Astrocyte (in vitro differentiated cells and primary cell): ENCODE results near the gene RENBP. TPM values are rescaled to one million over a fixed set of nuclear protein-coding genes. Genes with fewer than 3 reads are reported as not detected.

Source experiments
- DNase-seq: peaks from one replicate; pipeline ENCODE4 v3.0.0-alpha.2; 2010; ENCODE audit warnings: low read depth
- FAIRE-seq: peaks from 2 replicates; lab custom pipeline; 2011; peaks lifted over from hg19 to GRCh38; lab: Jason Lieb, UNC
- H2AFZ ChIP-seq: 2 replicates; pipeline ENCODE4 v1.6.0; 2012; ENCODE audit warnings: low read depth, low read length, inconsistent platforms
- H3K27ac ChIP-seq: 2 replicates; pipeline ENCODE4 v1.5.1; 2011; ENCODE audit warnings: low read depth, low read length, inconsistent platforms
- H3K27me3 ChIP-seq: 2 replicates; pipeline ENCODE4 v1.6.0; 2011; ENCODE audit warnings: low read length, inconsistent platforms; ENCODE audit not compliant: insufficient read depth
- H3K36me3 ChIP-seq: 2 replicates; pipeline ENCODE4 v1.5.1; 2011; ENCODE audit warnings: low read length, inconsistent platforms; ENCODE audit not compliant: insufficient read depth
- H3K4me1 ChIP-seq: 2 replicates; pipeline ENCODE4 v1.5.1; 2011; ENCODE audit warnings: low read length, inconsistent platforms; ENCODE audit not compliant: insufficient read depth
- H3K4me2 ChIP-seq: 2 replicates; pipeline ENCODE4 v1.6.0; 2012; ENCODE audit warnings: low read length, inconsistent platforms
- H3K4me3 ChIP-seq: 2 replicates; pipeline ENCODE4 v1.5.1; 2011; ENCODE audit warnings: low read depth, mild to moderate bottlenecking, low read length, inconsistent platforms; ENCODE audit not compliant: insufficient read depth
- H3K79me2 ChIP-seq: 2 replicates; pipeline ENCODE4 v1.6.0; 2012; ENCODE audit warnings: mild to moderate bottlenecking, low read length, inconsistent platforms; ENCODE audit not compliant: insufficient read depth
- H3K9ac ChIP-seq: 2 replicates; pipeline ENCODE4 v1.6.0; 2012; ENCODE audit warnings: mild to moderate bottlenecking, low read length, inconsistent platforms
- H3K9me3 ChIP-seq: 2 replicates; pipeline ENCODE4 v1.5.1; 2012; ENCODE audit warnings: low read depth, mild to moderate bottlenecking, low read length, inconsistent platforms; ENCODE audit not compliant: insufficient read depth
- H4K20me1 ChIP-seq: 2 replicates; pipeline ENCODE4 v1.6.0; 2012; ENCODE audit warnings: low read length, inconsistent platforms; ENCODE audit not compliant: insufficient read depth
- H3K27ac Mint-ChIP-seq: one replicate; pipeline ENCODE4 v1.8.0; 2021; ENCODE audit warnings: mild to moderate bottlenecking, mixed read lengths; ENCODE audit not compliant: unreplicated experiment
- H3K27me3 Mint-ChIP-seq: one replicate; pipeline ENCODE4 v1.8.0; 2021; ENCODE audit warnings: low read depth, mixed read lengths; ENCODE audit not compliant: unreplicated experiment
- H3K36me3 Mint-ChIP-seq: one replicate; pipeline ENCODE4 v1.8.0; 2021; ENCODE audit warnings: low read depth, mixed read lengths; ENCODE audit not compliant: unreplicated experiment
- H3K4me1 Mint-ChIP-seq: one replicate; pipeline ENCODE4 v1.8.0; 2021; ENCODE audit warnings: low read depth, mixed read lengths; ENCODE audit not compliant: unreplicated experiment
- H3K4me3 Mint-ChIP-seq: one replicate; pipeline ENCODE4 v1.8.0; 2021; ENCODE audit warnings: mild to moderate bottlenecking, moderate library complexity, mixed read lengths; ENCODE audit not compliant: unreplicated experiment
- H3K9me3 Mint-ChIP-seq: one replicate; pipeline ENCODE4 v1.8.0; 2021; ENCODE audit warnings: mild to moderate bottlenecking, mixed read lengths; ENCODE audit not compliant: unreplicated experiment
- EZH2 ChIP-seq: IDR thresholded peaks from 2 replicates; pipeline ENCODE4 v1.6.1; 2012; ENCODE audit warnings: mild to moderate bottlenecking, low read length, inconsistent platforms; ENCODE audit not compliant: insufficient read depth
- total RNA-seq: library from RNA; stranded (reverse); gene quantifications from 2 replicates; pipeline ENCODE4 v1.2.1, GENCODE V29; 2021
- TF ChIP-seq, protein P1 (sequence below): IDR thresholded peaks from 2 replicates; pipeline ENCODE4 v1.5.1; 2011; ENCODE audit warnings: low read depth, mild to moderate bottlenecking, inconsistent platforms, low read length, moderate library complexity; ENCODE audit not compliant: insufficient read depth

The RENBP gene
- total RNA-seq, 1 donor from 2014 or later, result 2.2 TPM

DNA sequence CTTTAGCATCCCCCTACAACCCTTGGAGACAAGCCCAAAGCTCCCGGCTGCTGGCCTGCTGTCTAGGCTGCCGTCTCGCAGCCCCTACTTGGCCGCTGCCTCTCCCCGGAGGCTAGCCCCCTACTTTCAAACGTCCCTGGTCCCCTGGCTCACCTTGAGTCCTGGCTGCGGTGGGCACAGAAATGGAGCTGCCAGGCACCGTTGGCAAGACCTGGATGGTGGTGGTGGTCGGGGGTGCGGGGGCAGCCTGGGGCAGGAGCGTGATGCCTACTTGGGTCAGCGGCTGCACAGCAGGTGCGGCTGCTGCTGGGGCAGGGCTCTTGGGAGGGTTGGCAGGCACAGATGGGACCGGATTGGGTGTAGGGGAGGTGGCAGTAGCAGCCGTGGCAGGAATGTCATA, 15.2 kb upstream of the RENBP start:
- H3K79me2 ChIP-seq, result peaks cover 41% of the 10 kb centered on the region
- no peaks in the 10 kb centered on the region for H3K9me3 ChIP-seq
- no peak overlapping the region for H3K9ac ChIP-seq
- Mint-ChIP-seq H3K36me3 (peaks cover 7% of the 10 kb centered on the region), H3K9me3 (no peaks in the 10 kb centered on the region), H3K27ac (no peak overlapping the region), H3K27me3 (no peaks in the 10 kb centered on the region), H3K4me1 (no peaks in the 10 kb centered on the region), H3K4me3 (no peak overlapping the region)
- H3K27me3 ChIP-seq, result no peaks in the 10 kb centered on the region
- no peak overlapping the region for H3K27ac ChIP-seq
- H3K4me1 ChIP-seq, result no peaks in the 10 kb centered on the region
- FAIRE-seq (no peak), DNase-seq (no peak)
- no peak overlapping the region for H2AFZ ChIP-seq
- peaks cover 5% of the 10 kb centered on the region for H3K36me3 ChIP-seq
- no peak overlapping the region for H3K4me3 ChIP-seq
- no peak overlapping the region for H3K4me2 ChIP-seq
- H4K20me1 ChIP-seq, result peaks cover 38% of the 10 kb centered on the region
- TF ChIP-seq, protein P1, sequence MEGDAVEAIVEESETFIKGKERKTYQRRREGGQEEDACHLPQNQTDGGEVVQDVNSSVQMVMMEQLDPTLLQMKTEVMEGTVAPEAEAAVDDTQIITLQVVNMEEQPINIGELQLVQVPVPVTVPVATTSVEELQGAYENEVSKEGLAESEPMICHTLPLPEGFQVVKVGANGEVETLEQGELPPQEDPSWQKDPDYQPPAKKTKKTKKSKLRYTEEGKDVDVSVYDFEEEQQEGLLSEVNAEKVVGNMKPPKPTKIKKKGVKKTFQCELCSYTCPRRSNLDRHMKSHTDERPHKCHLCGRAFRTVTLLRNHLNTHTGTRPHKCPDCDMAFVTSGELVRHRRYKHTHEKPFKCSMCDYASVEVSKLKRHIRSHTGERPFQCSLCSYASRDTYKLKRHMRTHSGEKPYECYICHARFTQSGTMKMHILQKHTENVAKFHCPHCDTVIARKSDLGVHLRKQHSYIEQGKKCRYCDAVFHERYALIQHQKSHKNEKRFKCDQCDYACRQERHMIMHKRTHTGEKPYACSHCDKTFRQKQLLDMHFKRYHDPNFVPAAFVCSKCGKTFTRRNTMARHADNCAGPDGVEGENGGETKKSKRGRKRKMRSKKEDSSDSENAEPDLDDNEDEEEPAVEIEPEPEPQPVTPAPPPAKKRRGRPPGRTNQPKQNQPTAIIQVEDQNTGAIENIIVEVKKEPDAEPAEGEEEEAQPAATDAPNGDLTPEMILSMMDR, result no peak
- no peak for TF ChIP-seq EZH2

DNA sequence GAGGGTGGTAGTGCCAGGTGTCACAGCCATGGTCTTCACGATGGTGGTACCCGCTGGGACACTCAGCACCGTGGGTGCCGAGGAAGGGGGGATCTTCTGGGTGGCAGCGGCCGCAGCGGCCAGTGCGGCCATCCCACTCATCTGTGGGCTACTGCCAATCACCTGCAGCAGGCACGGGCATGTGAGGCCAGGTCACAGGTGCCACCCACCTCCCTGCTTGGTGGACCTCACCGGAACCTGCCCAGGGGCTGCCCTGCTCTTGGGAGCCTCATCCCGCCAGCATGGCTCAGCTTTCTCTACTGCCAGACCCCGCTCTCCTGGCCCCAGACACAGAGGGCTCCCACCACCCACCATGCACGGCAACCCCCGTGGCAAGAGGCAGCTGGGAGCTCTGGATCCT, 14.2 kb upstream of the RENBP start:
- Histone ChIP-seq H3K36me3 (peaks cover 5% of the 10 kb centered on the region), H3K4me2 (no peak overlapping the region), H3K27ac (no peak overlapping the region), H3K9me3 (no peaks in the 10 kb centered on the region), H3K4me3 (no peak overlapping the region), H3K79me2 (peaks cover 30% of the 10 kb centered on the region), H2AFZ (no peak overlapping the region), H3K4me1 (no peaks in the 10 kb centered on the region), H3K9ac (no peak overlapping the region), H3K27me3 (no peaks in the 10 kb centered on the region), H4K20me1 (peaks cover 28% of the 10 kb centered on the region)
- no peaks in the 10 kb centered on the region for H3K9me3 Mint-ChIP-seq
- H3K27me3 Mint-ChIP-seq, result no peaks in the 10 kb centered on the region
- H3K36me3 Mint-ChIP-seq, result peaks cover 7% of the 10 kb centered on the region
- no peak for TF ChIP-seq EZH2
- TF ChIP-seq, protein P1, result no peak
- no peak overlapping the region for H3K4me3 Mint-ChIP-seq
- DNase-seq (no peak), FAIRE-seq (no peak)
- no peak overlapping the region for H3K27ac Mint-ChIP-seq
- H3K4me1 Mint-ChIP-seq, result no peaks in the 10 kb centered on the region

DNA sequence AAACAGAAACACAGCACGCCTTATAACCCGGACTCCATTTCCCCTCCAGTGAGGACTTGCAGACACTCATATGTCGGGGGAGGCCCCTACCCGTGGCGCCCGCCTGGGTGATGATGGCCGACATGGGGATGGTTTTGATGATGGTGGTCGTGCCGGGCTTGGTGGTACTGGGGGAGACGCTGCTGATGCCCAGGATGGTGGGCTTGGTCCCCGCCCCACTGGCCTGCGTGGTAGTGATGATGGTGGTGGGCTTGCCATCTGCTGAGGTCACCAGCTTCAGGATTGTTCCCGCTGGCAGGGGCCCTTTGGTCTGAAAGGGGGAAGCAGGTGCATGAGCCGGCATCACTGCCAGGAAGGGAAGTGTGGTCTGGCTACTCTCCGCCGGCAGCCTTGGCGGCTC, 12.8 kb upstream of the RENBP start:
- Histone ChIP-seq H3K4me1 (peaks cover 4% of the 10 kb centered on the region), H3K27me3 (no peaks in the 10 kb centered on the region), H3K4me3 (no peak overlapping the region), H3K36me3 (peaks cover 5% of the 10 kb centered on the region), H3K9ac (no peak overlapping the region), H3K27ac (no peak overlapping the region), H3K4me2 (no peak overlapping the region), H3K79me2 (peaks cover 24% of the 10 kb centered on the region), H2AFZ (no peak overlapping the region), H4K20me1 (peaks cover 14% of the 10 kb centered on the region), H3K9me3 (no peaks in the 10 kb centered on the region)
- Mint-ChIP-seq H3K36me3 (peaks cover 7% of the 10 kb centered on the region), H3K27me3 (no peaks in the 10 kb centered on the region), H3K27ac (no peak overlapping the region), H3K4me1 (no peaks in the 10 kb centered on the region), H3K4me3 (no peak overlapping the region), H3K9me3 (no peaks in the 10 kb centered on the region)
- TF ChIP-seq, protein P1, result no peak
- TF ChIP-seq EZH2, result no peak
- DNase-seq, result no peak
- no peak for FAIRE-seq
